GM18867 (cell line): ENCODE results near the gene NECTIN4.
"Not testable (repeated sequence)": the region's sequence is repeated elsewhere in the genome, so short reads cannot be mapped to it uniquely, and the experiment has no call there.

ENCODE experiments used
- ATAC-seq: cut with Tn5 transposase; IDR thresholded peaks from one replicate; pipeline ENCODE4 v1.9.1; 2021; ENCODE audit warnings: mild to moderate bottlenecking, moderate library complexity; ENCODE audit not compliant: unreplicated experiment

NECTIN4 gene

DNA sequence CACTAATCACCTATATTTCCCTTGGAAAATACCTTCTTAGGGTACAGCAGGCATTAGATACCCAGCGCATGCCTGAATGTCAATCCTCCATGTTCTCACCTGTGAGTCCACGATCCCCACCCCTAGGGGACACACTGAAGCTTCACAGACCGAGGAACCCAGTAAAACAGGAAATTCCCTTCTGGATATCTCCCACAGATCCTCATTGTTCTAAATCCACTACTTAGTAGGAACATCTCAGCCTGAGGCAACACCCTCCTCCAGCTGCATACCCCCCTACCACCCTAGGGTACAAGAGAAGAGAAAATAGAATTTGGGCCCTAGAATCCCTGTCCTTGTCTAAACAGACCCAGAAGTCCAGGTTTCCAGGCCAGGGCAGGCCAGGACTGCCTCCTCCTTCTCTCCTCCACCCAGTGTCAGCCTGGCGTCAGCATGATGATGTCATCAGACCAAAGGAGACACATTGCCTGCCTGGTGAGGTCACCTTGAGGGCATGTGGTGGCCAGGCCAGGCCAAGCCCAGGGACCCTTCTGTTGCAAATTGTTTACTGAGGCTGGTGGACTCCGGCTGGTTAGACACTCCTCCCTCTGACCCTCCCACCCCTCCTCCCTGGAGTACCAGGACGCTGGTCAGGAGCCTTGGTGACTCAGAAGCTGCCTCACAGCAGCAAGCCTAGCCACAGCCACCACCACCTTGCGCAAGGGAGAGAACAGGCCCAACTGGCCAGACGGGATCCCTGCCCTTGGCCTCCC, 6.2 kb downstream of the NECTIN4 start:
- no peak for ATAC-seq

GRCh38 chr1:161082483-161082882, 6.9 kb downstream of the NECTIN4 start:
- ATAC-seq: no peak

DNA sequence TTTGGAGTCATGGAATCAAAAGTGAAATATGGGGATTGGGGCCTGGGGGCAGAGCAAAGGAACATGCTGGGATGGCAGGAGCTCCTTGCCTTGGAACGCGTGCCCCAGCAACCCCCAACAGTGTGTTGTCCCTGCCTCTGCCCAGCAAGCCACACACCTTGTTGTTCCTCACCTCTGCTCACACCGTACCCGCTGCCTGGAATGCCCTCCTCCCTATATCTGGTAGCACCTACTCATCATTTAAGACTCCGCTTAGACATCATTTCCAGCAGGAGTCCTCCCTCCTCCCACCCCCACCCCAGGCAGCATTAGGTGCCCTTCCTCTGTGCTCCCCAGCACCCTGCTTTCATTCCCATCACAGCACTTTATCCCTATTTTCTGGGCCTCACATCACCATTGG, 7.8 kb downstream of the NECTIN4 start:
- ATAC-seq: no peak

GRCh38 chr1:161080441-161081405, 8.6 kb downstream of the NECTIN4 start:
- no peak for ATAC-seq

DNA sequence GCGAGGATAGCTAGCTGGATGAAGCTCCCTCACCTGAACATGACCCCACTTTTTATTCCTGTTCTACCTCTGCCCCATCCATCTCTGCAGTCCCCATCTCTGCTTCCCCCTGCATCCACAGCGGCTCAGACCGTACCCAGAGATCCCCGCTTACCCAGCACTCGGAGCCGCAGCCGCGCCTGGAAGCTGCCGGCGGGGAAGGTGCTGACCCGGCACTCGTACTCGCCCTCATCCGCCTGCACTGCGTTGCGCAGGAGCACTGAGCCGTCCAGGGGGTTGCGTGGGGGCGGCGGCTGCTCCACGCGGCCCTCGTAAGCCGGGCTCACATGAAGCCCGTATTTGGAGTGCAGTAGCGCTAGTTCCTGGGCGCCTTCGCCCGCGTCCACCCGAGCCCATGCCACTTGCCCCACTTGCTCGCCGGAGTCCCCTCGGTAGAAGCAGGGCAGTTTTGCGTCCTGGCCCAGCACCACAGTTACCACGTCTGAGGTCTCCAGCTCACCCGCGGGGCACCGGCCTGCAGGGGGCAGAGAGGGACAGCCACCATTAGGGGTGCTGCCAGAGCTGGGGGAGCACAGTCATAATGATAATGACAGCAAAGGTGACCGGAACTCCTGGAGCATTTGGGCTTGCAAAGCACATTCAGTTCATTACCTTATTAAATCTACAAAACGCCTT, 9.8 kb downstream of the NECTIN4 start:
- ATAC-seq: no peak

GRCh38 chr1:161077426-161077825, 11.9 kb downstream of the NECTIN4 start:
- no peak for ATAC-seq

DNA sequence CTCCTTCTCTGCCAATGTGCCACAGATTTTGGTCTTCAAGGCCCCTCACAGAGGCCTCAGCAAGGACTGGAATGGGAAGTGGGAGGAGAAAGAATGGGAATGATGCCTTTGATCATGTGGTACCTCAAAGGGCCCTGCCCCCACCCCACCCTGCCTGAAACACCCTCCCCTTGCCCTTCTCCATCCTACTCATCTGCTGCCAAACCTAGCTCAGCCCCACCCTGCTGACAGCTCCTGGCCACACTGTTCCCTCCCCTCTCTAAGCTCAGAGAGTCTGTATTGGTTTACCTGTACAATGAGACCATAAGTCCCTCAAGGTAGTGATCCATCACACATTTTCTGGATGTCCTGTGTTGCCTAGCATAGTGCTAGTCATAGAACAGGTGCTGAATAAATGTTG, 12.9 kb downstream of the NECTIN4 start:
- no peak for ATAC-seq

- no peak for ATAC-seq
Observed at GRCh38 chr1:161074676-161075368, 14.5 kb downstream of the NECTIN4 start.

DNA sequence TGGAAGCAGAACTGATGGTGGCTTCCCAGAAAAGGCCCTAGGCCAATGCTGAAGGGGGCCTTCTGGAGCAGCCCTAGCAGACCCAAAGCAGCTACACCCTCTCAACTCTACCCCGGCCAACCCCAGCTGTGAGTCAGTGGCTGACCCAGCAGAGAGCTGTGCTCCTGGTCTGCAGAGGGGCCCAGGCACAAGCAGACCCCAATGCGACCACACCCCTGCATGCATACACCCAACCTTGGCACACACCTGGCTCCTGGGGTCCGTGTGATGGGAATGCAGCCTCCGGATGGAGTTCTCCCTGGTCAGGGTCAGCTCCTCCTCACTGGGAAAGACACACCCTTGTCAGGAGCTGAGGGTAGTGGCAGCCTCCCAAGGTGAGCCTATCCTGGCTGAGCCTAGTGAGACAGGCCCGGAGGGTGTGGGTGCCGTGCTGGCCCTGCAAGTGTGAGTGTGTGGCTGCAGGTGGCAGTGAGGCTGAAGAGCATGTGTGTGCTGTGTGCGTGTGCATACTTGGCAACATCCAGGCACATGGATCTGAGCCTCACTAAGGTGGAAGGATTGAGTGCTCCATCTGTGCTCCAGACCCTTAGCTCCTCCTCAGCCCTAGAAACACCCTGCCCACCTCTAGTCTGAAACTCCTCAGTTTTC, 15.8 kb downstream of the NECTIN4 start:
- ATAC-seq: no peak

- no peak for ATAC-seq
Observed at GRCh38 chr1:161072751-161073449, 16.5 kb downstream of the NECTIN4 start.

DNA sequence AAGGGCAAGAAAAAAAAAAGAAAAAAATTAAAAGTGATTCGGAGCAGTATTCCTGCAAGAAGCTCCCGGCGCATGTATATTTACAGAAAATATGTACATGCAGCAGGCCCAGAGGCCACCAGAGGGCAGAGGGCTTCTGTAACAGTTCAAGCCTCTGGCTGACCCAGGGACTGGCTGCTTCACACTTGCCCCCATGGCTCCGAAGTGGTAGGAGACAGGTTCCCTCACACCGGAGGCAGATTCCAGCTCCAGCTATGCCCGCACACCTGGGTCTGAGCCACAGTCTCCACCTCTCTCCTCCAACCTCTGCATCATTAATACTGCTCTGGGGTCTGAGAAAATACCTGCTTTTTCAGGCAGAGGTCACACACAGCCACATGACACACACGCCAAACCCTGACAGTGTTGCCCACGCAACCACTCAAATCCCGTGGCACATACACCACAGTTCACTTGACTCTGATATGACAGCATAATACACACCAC, 17.4 kb downstream of the NECTIN4 start:
- no peak for ATAC-seq

GRCh38 chr1:161070761-161071160, 18.6 kb downstream of the NECTIN4 start:
- ATAC-seq: no peak

DNA sequence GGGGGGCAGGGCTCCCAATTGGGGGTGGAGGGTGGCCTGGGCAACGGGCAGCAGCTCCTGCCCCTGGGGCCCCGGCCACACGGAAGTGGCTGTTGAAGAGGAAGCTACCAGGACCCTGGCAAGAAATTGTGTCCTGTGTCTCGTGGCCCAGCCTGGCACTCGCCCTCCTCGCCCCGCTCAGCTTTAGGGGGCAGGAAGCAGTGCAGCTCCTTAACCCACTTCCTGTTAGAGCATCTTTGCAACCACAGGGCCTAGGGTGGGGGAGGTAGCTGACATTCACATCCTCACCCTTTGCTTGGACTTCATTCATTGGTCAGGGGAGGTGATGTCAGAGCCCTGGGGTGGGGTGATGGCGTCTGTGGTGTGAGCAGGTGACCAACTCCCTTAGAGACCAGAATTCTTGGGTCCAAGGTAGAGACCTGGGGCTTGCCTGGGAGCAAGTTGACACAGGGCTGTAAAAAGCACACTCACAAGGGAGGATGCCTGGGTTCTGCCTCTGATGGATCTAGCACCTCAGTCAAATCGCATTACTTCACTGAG, 19.6 kb downstream of the NECTIN4 start, which contains the start of gene ARHGAP30:
Gene ARHGAP30 (minus strand): TSS at position 161 of the 540 bp plus-strand sequence. CDS start 267 bp downstream, outside the sequence.
- peak; percentile 87 for ATAC-seq

GRCh38 chr1:161069241-161069640, 20.1 kb downstream of the NECTIN4 start:
- ATAC-seq: no peak

DNA sequence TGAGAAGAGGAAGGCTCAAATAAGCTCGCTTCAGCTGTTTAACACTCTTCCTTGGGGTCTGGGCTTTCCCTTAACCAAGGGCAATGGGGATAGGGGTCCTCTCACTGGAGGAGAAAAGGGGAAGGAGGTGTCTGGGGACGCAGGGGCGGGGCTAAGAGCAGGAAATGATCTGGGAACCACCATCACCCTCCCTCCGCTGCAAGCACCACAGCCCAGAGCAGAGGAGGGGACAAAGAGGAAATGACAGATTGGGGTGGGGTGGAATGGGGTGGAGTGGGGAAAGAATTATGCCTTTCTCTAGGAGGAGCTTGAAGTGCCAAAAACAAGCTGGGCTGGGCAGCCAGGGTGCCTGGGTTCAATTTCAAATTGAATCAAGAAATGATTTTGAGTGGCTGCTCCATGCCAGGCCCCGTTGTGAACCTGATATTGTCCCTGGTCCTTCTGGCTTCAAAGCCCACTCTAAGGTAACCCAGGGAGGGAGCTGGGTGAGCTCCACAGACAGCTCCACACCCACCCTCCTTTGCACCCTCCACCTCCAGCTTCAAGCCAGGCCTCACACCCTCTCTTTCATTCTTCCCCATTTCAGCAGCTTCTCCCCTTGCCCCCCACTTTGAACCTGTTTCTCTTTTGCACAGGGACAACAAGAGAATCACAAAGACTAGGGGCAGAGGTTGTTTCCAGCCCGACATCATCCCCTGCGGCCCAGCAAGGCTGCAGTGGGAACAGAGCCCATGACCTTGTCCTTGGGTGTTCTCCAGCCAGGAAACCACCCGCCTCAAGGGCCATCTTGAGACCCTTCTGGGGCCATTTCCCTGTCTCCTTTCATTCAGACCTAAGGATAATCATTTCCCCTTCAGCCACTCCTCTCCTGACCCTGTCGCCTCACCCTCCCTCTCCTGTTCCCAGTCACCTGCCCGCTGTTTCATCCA, 20.8 kb downstream of the NECTIN4 start:
- ATAC-seq: peak; percentile 48

DNA sequence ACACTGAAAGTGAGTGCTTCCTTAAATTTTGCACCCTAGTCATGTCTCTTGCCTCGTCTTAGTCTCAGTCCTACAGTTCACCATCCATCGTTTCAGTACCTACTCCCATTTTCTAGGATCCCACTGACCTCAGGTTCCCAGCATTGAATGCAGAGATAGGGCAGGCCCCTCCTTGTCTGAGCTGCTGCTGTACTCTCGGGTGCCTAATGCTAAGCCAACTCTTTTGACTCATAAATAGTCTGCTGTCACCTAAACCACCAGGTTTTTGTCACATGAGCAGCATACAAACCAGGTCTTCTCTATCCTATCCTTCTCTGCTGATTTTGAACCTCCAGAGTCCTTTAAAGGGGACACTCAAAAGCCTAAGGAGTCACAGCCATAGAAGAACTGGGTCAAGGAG, 22.7 kb downstream of the NECTIN4 start:
- no peak for ATAC-seq

GRCh38 chr1:161065681-161066080, 23.7 kb downstream of the NECTIN4 start:
- ATAC-seq: not testable (repeated sequence)

DNA sequence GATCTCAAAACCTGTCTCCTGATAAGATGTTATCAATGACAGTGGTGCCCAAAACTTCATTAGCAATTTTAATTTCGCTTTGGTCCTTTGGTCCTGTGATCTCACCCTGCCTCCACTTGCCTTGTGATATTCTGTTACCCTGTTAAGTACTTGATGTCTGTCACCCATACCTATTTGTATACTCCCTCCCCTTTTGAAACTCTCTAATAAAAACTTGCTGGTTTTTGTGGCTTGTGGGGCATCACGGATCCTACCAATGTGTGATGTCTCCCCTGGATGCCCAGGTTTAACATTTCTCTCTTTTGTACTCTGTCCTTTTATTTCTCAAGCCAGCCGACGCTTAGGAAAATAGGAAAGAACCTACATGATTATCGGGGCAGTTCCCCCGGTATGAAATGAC, 25.4 kb downstream of the NECTIN4 start:
- ATAC-seq: not testable (repeated sequence)
